ENCODE results near the gene GREM2. TPM values are rescaled to one million over a fixed set of nuclear protein-coding genes. Genes with fewer than 3 reads are reported as not detected.

GREM2 gene
- total and polyA plus RNA-seq, 9 of the 15 experiments (the other 6 are each of a cell fraction or from before 2014, with no cell fraction given): 0.01 to 0.07 (median 0.05) TPM; not detected in 5

DNA sequence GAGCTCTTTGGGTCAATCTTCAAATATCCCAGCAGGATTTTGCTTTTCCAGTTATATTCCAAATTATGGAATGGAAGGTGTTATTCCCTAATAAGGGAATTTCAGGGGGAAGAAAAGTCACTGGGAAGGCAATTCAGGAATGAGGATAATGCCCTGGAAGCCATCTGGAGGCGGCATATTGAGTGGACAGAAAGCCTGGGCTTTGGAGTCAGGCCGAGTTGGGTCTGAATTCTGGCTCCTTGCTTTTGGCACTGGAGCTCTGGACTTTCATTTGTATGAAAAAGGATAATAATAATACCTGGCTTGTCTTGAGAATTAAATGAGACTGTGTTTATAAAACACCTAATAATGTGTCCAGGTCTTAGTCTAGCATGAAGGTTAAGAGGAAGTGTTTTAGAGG is 16.5 kb downstream of the GREM2 start (continued):
- TF ChIP-seq SOX6 (IDR thresholded peaks at IDR 0.05): no peak
- no peak for TF ChIP-seq JUN (IDR thresholded peaks at IDR 0.05; ENCODE audit: borderline replicate concordance, low read depth, low read length)
- no peak for TF ChIP-seq JUN (CRISPR knock-in tag; IDR thresholded peaks at IDR 0.05; ENCODE audit: borderline replicate concordance)
- TF ChIP-seq SRSF7 (optimal IDR thresholded peaks at IDR 0.05; ENCODE audit: low read depth, low read length): no peak
- TF ChIP-seq, protein P1, sequence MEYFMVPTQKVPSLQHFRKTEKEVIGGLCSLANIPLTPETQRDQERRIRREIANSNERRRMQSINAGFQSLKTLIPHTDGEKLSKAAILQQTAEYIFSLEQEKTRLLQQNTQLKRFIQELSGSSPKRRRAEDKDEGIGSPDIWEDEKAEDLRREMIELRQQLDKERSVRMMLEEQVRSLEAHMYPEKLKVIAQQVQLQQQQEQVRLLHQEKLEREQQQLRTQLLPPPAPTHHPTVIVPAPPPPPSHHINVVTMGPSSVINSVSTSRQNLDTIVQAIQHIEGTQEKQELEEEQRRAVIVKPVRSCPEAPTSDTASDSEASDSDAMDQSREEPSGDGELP (CRISPR knock-in tag; IDR thresholded peaks at IDR 0.05; ENCODE audit: borderline replicate concordance): no peak
- no peak for TF ChIP-seq XRCC5 (IDR thresholded peaks at IDR 0.05; ENCODE audit: low read depth, low read length)
- TF ChIP-seq EP400 (IDR thresholded peaks at IDR 0.05): no peak
- TF ChIP-seq ZNF24 (IDR thresholded peaks at IDR 0.05): no peak
- no peak for TF ChIP-seq NRF1 (conservative IDR thresholded peaks at IDR 0.05 in 1 of 2, IDR thresholded peaks at IDR 0.05 in 1 of 2)

- Histone ChIP-seq H3K27ac (ENCODE audit: extremely low read depth, low read depth, low read length) (no peak overlapping the region), H3K9me3 (replicated peaks; ENCODE audit: control insufficient read depth, insufficient read depth, low read depth, low read length) (no peaks in the 10 kb centered on the region), H3K79me2 (ENCODE audit: control insufficient read depth, insufficient read depth, low read length) (no peaks in the 10 kb centered on the region), H3K9me1 (ENCODE audit: control insufficient read depth, insufficient read depth, low read length) (no peaks in the 10 kb centered on the region), H4K20me1 (replicated peaks; ENCODE audit: control insufficient read depth, insufficient read depth, low read length) (no peaks in the 10 kb centered on the region), H2AFZ (ENCODE audit: low read depth, low read length) (no peak overlapping the region), H3K27me3 (ENCODE audit: control insufficient read depth in 2 of 2, insufficient read depth in 2 of 2, low read length in 2 of 2) (no peaks in the 10 kb centered on the region), H3K36me3 (ENCODE audit: control insufficient read depth, insufficient read depth, low read length) (no peaks in the 10 kb centered on the region), H3K9ac (ENCODE audit: insufficient read depth in 1 of 2, low read depth in 2 of 2, low read length in 2 of 2) (no peak overlapping the region), H3K4me2 (ENCODE audit: insufficient read depth, low read length) (no peak overlapping the region), H3K4me1 (replicated peaks in 1 of 2; ENCODE audit: control insufficient read depth in 2 of 2, insufficient read depth in 2 of 2, low read length in 2 of 2) (no peaks in the 10 kb centered on the region), H3K4me3 (no peak overlapping the region)
- no TSS peak for BruUV-seq (replicated peaks)
- CTCF ChIA-PET (ENCODE audit: low intra/inter-chr PET ratio): no interaction called here
- POLR2A ChIA-PET: interaction anchor here (1.4 kb wide), 1 partner anchor 13 kb away, joined by 4 read pairs; no protein-coding TSS in a partner anchor
- intact Hi-C loops (cut with micrococcal nuclease) (no loop called here), in situ Hi-C loops (cut with MboI) (no loop called here)
- FAIRE-seq: no peak
- no peak for ATAC-seq
- DNase-seq (ENCODE audit: extremely low read depth in 1 of 4, low spot score in 3 of 4): no peak
- WGBS (ENCODE audit: insufficient coverage, low coverage, missing lambda C conversion rate): 2% methylated on average over 3 of the region's 3 CpGs
- TF ChIP-seq NFATC3 (IDR thresholded peaks at IDR 0.05) (no peak), CBX5 (IDR thresholded peaks at IDR 0.05; ENCODE audit: borderline replicate concordance, low read depth) (no peak), ZNF197 (CRISPR knock-in tag; IDR thresholded peaks at IDR 0.05; ENCODE audit: low read depth) (no peak), MEIS2 (IDR thresholded peaks at IDR 0.05; ENCODE audit: partially characterized antibody) (no peak), ZNF699 (CRISPR knock-in tag; IDR thresholded peaks at IDR 0.05; ENCODE audit: insufficient replicate concordance) (no peak), PTTG1 (tag; IDR thresholded peaks at IDR 0.05; ENCODE audit: low read depth) (no peak), NR2C1 (IDR thresholded peaks at IDR 0.05) (no peak), NR2C1 (tag; IDR thresholded peaks at IDR 0.05) (no peak), KLF10 (CRISPR knock-in tag; IDR thresholded peaks at IDR 0.05) (no peak), PREB (CRISPR knock-in tag; IDR thresholded peaks at IDR 0.05) (no peak)
- TF ChIP-seq, protein P2, sequence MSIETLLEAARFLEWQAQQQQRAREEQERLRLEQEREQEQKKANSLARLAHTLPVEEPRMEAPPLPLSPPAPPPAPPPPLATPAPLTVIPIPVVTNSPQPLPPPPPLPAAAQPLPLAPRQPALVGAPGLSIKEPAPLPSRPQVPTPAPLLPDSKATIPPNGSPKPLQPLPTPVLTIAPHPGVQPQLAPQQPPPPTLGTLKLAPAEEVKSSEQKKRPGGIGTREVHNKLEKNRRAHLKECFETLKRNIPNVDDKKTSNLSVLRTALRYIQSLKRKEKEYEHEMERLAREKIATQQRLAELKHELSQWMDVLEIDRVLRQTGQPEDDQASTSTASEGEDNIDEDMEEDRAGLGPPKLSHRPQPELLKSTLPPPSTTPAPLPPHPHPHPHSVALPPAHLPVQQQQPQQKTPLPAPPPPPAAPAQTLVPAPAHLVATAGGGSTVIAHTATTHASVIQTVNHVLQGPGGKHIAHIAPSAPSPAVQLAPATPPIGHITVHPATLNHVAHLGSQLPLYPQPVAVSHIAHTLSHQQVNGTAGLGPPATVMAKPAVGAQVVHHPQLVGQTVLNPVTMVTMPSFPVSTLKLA (conservative IDR thresholded peaks at IDR 0.05): no peak
Measured at GRCh38 chr1:240591564-240591963, 20.4 kb downstream of the GREM2 start.

All from K562 (cell line).